GM21528 (cell line): ENCODE measurements around the gene SUPT4H1.

Experiments used
- ATAC-seq: cut with Tn5 transposase; IDR thresholded peaks from one replicate; pipeline ENCODE4 v1.9.1; 2021; ENCODE audit warnings: mild to moderate bottlenecking, moderate library complexity; ENCODE audit not compliant: unreplicated experiment, low FRiP score

The SUPT4H1 gene

GRCh38 chr17:58308985-58309917 lies 42.8 kb downstream of the SUPT4H1 start:
- ATAC-seq, result no peak

GRCh38 chr17:58308173-58308984 lies 43.6 kb downstream of the SUPT4H1 start:
- ATAC-seq, result no peak

GRCh38 chr17:58307468-58308172 lies 44.4 kb downstream of the SUPT4H1 start:
- ATAC-seq, result no peak

GRCh38 chr17:58306131-58306951 lies 45.7 kb downstream of the SUPT4H1 start:
- no peak for ATAC-seq

- ATAC-seq, result no peak
Observed at GRCh38 chr17:58305626-58306025, 46.4 kb downstream of the SUPT4H1 start.

GRCh38 chr17:58304750-58305486 lies 47.1 kb downstream of the SUPT4H1 start:
- ATAC-seq, result no peak

- no peak for ATAC-seq
Observed at GRCh38 chr17:58303971-58304749, 47.8 kb downstream of the SUPT4H1 start.

GRCh38 chr17:58302919-58303585 lies 48.9 kb downstream of the SUPT4H1 start:
- no peak for ATAC-seq

GRCh38 chr17:58302171-58302918 lies 49.7 kb downstream of the SUPT4H1 start:
- no peak for ATAC-seq

- no peak for ATAC-seq
Observed at GRCh38 chr17:58301504-58302150, 50.4 kb downstream of the SUPT4H1 start.

GRCh38 chr17:58300336-58300735 lies 51.7 kb downstream of the SUPT4H1 start:
- ATAC-seq, result no peak
